Measurements from ENCODE around the gene POTEB2. TPM values are rescaled to one million over a fixed set of nuclear protein-coding genes. Genes with fewer than 3 reads are reported as not detected.
A peak's percentile ranks its signal among the peaks of the same experiment; 100 is the strongest.
"Not testable (repeated sequence)": the region's sequence is repeated elsewhere in the genome, so short reads cannot be mapped to it uniquely, and the experiment has no call there.

POTEB2 gene
- not detected in 2 replicates for total RNA-seq (2013; cell fraction: nucleolus; rRNA removed)
- not detected in 2 replicates for total RNA-seq (2014; rRNA removed)
- total RNA-seq (2014; rRNA removed; fragmentation: Illumina TruSeq; extraction: Trizol), result not detected in 2 replicates
- not detected in 2 replicates for total RNA-seq (2021)
- not detected for polyA plus RNA-seq (2011; ENCODE audit: low read depth)
- polyA plus RNA-seq (2011; rRNA removed), result not detected in 2 replicates
- polyA plus RNA-seq (2011; cell fraction: cytosol; rRNA removed), result not detected in 2 replicates
- polyA plus RNA-seq (2011; cell fraction: nucleus; rRNA removed), result not detected in 2 replicates
- not detected in 2 replicates for polyA plus RNA-seq (2012)
- not detected in 2 replicates for polyA plus RNA-seq (2014; fragmentation: Illumina TruSeq; extraction: Trizol)
- polyA plus RNA-seq (2014; fragmentation: Nextera tagmentation; extraction: Ambion mirVana), result not detected
- not detected in 2 replicates for polyA plus RNA-seq (2014; rRNA removed)
- polyA plus RNA-seq (2016; fragmentation: Nextera tagmentation; extraction: Ambion mirVana), result not detected
- polyA minus RNA-seq (2011; rRNA and poly(A)+ RNA removed), result not detected in 2 replicates
- not detected in 2 replicates for polyA minus RNA-seq (2011; cell fraction: cytosol; rRNA and poly(A)+ RNA removed)
- not detected in 2 replicates for polyA minus RNA-seq (2011; cell fraction: nucleus; rRNA and poly(A)+ RNA removed)
- not detected for Bru-seq, nascent RNA
- not detected for BruChase-seq, experiment 1, labeled RNA remaining after a 6-hour chase
- not detected for BruChase-seq, experiment 2, labeled RNA remaining after a 2-hour chase
- long read RNA-seq, experiment 1, result 0 reads
- long read RNA-seq, experiment 2, result 0 reads

DNA sequence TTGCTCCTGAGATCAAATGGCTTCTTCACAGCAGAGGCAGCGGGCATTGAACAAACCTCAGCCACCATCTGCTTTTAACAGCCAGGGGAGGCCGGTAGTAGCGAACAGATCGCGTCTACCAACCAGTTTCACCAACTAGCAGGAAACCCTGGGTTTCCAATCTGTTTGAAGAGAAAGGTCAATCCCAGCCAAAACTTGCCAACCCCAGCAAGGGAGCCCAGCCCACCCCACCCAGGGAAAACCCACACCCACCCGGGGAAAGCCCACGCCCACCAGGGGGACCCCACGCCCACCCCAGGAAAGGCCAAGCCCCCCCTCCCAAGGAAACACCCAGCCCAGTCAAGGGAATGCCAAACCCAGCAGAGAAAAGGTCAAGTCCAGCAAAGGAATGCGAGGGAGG lies at the start of gene POTEB2:
Gene POTEB2, minus strand, starts transcription at position 101 of the 400 bp plus-strand sequence. Its CDS starts 33 bp downstream, at position 68.
- H3K79me2 ChIP-seq (ENCODE audit: control insufficient read depth, insufficient read depth, low read length); H3K9ac ChIP-seq (ENCODE audit: control insufficient read depth, insufficient read depth, low read length); FAIRE-seq; DNase-seq (ENCODE audit: low read depth, low spot score); BruUV-seq (replicated peaks); SMC1A ChIA-PET (ENCODE audit: uncharacterized antibody, unreplicated experiment); in situ Hi-C loops (cut with MboI); H3K27ac ChIP-seq (ENCODE audit: control insufficient read depth, insufficient read depth); H4K20me1 ChIP-seq (ENCODE audit: control insufficient read depth, insufficient read depth); H2AFZ ChIP-seq (ENCODE audit: control insufficient read depth, low read depth, low read length); ATAC-seq; H3K4me2 ChIP-seq (ENCODE audit: control insufficient read depth, insufficient read depth); intact Hi-C loops (cut with micrococcal nuclease; ENCODE audit: unreplicated experiment); H3K4me1 ChIP-seq (ENCODE audit: control insufficient read depth, insufficient read depth, low read length); POLR2A ChIA-PET; H3K4me3 ChIP-seq; H3K27me3 ChIP-seq (replicated peaks in 1 of 2; ENCODE audit: control insufficient read depth in 2 of 2, insufficient read depth in 2 of 2, low read length in 1 of 2); CTCF ChIA-PET; RAD21 ChIA-PET (ENCODE audit: unreplicated experiment); H3K36me3 ChIP-seq (ENCODE audit: control insufficient read depth in 2 of 2, insufficient read depth in 2 of 2, low read length in 1 of 2); H3K9me3 ChIP-seq (replicated peaks; ENCODE audit: control insufficient read depth, insufficient read depth, low read length): not testable (repeated sequence)
- WGBS (ENCODE audit: insufficient coverage, insufficient replicate concordance, low lambda C conversion rate, missing lambda C conversion rate), result no CpG with 5 or more reads among the region's 9 CpGs

DNA sequence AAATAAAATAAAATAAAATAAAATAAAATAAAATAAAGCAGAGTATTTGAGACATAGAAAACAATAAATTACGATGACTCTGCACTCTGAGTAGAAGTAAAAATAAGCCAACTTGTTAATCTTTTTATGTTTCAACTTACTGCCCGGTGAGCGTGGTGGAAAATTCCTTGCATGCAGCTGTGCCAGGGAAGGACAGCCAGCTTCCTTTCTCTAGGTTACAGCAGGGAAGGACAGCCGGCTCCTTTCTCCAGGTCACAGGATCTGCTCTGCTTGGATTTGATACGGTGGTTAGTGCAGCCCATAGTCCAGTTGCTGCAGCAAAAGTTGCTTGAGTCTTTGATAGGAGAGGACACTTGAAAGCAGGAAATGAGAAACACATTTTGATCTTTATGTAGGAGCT lies 13.8 kb upstream of the POTEB2 start:
- BruUV-seq (replicated peaks); CTCF ChIA-PET; ATAC-seq; H3K9me3 ChIP-seq (replicated peaks; ENCODE audit: control insufficient read depth, insufficient read depth, low read length); H3K4me2 ChIP-seq (ENCODE audit: control insufficient read depth, insufficient read depth); POLR2A ChIA-PET; H3K4me3 ChIP-seq; SMC1A ChIA-PET (ENCODE audit: uncharacterized antibody, unreplicated experiment); H3K9ac ChIP-seq (ENCODE audit: control insufficient read depth, insufficient read depth, low read length); H3K27ac ChIP-seq (ENCODE audit: control insufficient read depth, insufficient read depth); H3K79me2 ChIP-seq (ENCODE audit: control insufficient read depth, insufficient read depth, low read length); in situ Hi-C loops (cut with MboI); H2AFZ ChIP-seq (ENCODE audit: control insufficient read depth, low read depth, low read length); intact Hi-C loops (cut with micrococcal nuclease; ENCODE audit: unreplicated experiment); DNase-seq (ENCODE audit: low read depth, low spot score); H3K4me1 ChIP-seq (ENCODE audit: control insufficient read depth, insufficient read depth, low read length); H4K20me1 ChIP-seq (ENCODE audit: control insufficient read depth, insufficient read depth); H3K36me3 ChIP-seq (ENCODE audit: control insufficient read depth in 2 of 2, insufficient read depth in 2 of 2, low read length in 1 of 2); RAD21 ChIA-PET (ENCODE audit: unreplicated experiment); H3K27me3 ChIP-seq (replicated peaks in 1 of 2; ENCODE audit: control insufficient read depth in 2 of 2, insufficient read depth in 2 of 2, low read length in 1 of 2): not testable (repeated sequence)
- peak; percentile 62 for FAIRE-seq
- WGBS (ENCODE audit: insufficient coverage, insufficient replicate concordance, low lambda C conversion rate, missing lambda C conversion rate), result no CpG with 5 or more reads among the region's 5 CpGs

GRCh38 chr15:20878464-20878863 lies 12.3 kb upstream of the POTEB2 start:
- SMC1A ChIA-PET (ENCODE audit: uncharacterized antibody, unreplicated experiment); H2AFZ ChIP-seq (ENCODE audit: control insufficient read depth, low read depth, low read length); H3K4me1 ChIP-seq (ENCODE audit: control insufficient read depth, insufficient read depth, low read length); RAD21 ChIA-PET (ENCODE audit: unreplicated experiment); DNase-seq (ENCODE audit: low read depth, low spot score); H3K79me2 ChIP-seq (ENCODE audit: control insufficient read depth, insufficient read depth, low read length); H3K36me3 ChIP-seq (ENCODE audit: control insufficient read depth in 2 of 2, insufficient read depth in 2 of 2, low read length in 1 of 2); H3K9me3 ChIP-seq (replicated peaks; ENCODE audit: control insufficient read depth, insufficient read depth, low read length); FAIRE-seq; H3K27ac ChIP-seq (ENCODE audit: control insufficient read depth, insufficient read depth); H3K4me2 ChIP-seq (ENCODE audit: control insufficient read depth, insufficient read depth); H3K9ac ChIP-seq (ENCODE audit: control insufficient read depth, insufficient read depth, low read length); ATAC-seq; H4K20me1 ChIP-seq (ENCODE audit: control insufficient read depth, insufficient read depth); H3K4me3 ChIP-seq; CTCF ChIA-PET; H3K27me3 ChIP-seq (replicated peaks in 1 of 2; ENCODE audit: control insufficient read depth in 2 of 2, insufficient read depth in 2 of 2, low read length in 1 of 2); intact Hi-C loops (cut with micrococcal nuclease; ENCODE audit: unreplicated experiment); in situ Hi-C loops (cut with MboI); BruUV-seq (replicated peaks); POLR2A ChIA-PET: not testable (repeated sequence)
- WGBS (ENCODE audit: insufficient coverage, insufficient replicate concordance, low lambda C conversion rate, missing lambda C conversion rate), result no CpG with 5 or more reads among the region's 48 CpGs

- H3K27ac ChIP-seq (ENCODE audit: control insufficient read depth, insufficient read depth); POLR2A ChIA-PET; H3K9ac ChIP-seq (ENCODE audit: control insufficient read depth, insufficient read depth, low read length); BruUV-seq (replicated peaks); H3K27me3 ChIP-seq (replicated peaks in 1 of 2; ENCODE audit: control insufficient read depth in 2 of 2, insufficient read depth in 2 of 2, low read length in 1 of 2); FAIRE-seq; H3K36me3 ChIP-seq (ENCODE audit: control insufficient read depth in 2 of 2, insufficient read depth in 2 of 2, low read length in 1 of 2); H3K4me3 ChIP-seq; H3K9me3 ChIP-seq (replicated peaks; ENCODE audit: control insufficient read depth, insufficient read depth, low read length); DNase-seq (ENCODE audit: low read depth, low spot score); intact Hi-C loops (cut with micrococcal nuclease; ENCODE audit: unreplicated experiment); in situ Hi-C loops (cut with MboI); ATAC-seq; RAD21 ChIA-PET (ENCODE audit: unreplicated experiment); CTCF ChIA-PET; H4K20me1 ChIP-seq (ENCODE audit: control insufficient read depth, insufficient read depth); H2AFZ ChIP-seq (ENCODE audit: control insufficient read depth, low read depth, low read length); SMC1A ChIA-PET (ENCODE audit: uncharacterized antibody, unreplicated experiment); H3K4me1 ChIP-seq (ENCODE audit: control insufficient read depth, insufficient read depth, low read length); H3K4me2 ChIP-seq (ENCODE audit: control insufficient read depth, insufficient read depth); H3K79me2 ChIP-seq (ENCODE audit: control insufficient read depth, insufficient read depth, low read length): not testable (repeated sequence)
- WGBS (ENCODE audit: insufficient coverage, insufficient replicate concordance, low lambda C conversion rate, missing lambda C conversion rate), result no CpG with 5 or more reads among the region's 37 CpGs
These were observed 11.7 kb upstream of the POTEB2 start for GRCh38 chr15:20877819-20878218.
